ENCODE data around the gene CNDP1.

DNA sequence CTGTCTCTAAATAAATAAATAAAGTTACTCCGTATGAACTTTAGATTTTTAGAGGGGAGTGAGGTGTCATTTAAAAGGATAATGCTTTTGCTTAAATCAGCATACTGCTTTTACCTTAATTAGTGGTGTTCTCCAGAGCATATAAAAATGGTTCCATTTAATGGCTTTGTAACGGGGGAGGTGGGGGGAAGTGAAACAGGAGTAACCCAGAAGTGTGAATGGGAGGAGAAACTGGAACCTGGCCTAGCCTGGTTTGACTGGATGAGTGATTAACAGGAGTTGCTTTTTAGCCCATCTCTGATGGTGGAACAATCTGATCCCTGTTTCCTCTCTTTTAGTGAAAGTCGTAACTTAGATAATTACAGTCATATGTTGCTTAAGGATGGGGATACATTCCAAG is 36.5 kb upstream of the CNDP1 start:
- TF ChIP-seq, protein P1, sequence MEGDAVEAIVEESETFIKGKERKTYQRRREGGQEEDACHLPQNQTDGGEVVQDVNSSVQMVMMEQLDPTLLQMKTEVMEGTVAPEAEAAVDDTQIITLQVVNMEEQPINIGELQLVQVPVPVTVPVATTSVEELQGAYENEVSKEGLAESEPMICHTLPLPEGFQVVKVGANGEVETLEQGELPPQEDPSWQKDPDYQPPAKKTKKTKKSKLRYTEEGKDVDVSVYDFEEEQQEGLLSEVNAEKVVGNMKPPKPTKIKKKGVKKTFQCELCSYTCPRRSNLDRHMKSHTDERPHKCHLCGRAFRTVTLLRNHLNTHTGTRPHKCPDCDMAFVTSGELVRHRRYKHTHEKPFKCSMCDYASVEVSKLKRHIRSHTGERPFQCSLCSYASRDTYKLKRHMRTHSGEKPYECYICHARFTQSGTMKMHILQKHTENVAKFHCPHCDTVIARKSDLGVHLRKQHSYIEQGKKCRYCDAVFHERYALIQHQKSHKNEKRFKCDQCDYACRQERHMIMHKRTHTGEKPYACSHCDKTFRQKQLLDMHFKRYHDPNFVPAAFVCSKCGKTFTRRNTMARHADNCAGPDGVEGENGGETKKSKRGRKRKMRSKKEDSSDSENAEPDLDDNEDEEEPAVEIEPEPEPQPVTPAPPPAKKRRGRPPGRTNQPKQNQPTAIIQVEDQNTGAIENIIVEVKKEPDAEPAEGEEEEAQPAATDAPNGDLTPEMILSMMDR (IDR thresholded peaks at IDR 0.05; ENCODE audit: low read depth, low read length) = no peak
- TF ChIP-seq, protein P2, sequence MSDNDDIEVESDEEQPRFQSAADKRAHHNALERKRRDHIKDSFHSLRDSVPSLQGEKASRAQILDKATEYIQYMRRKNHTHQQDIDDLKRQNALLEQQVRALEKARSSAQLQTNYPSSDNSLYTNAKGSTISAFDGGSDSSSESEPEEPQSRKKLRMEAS (IDR thresholded peaks at IDR 0.05; ENCODE audit: low read depth, low read length) = no peak
